Measurements from ENCODE around the gene C10orf95. TPM values are rescaled to one million over a fixed set of nuclear protein-coding genes. Genes with fewer than 3 reads are reported as not detected.
A peak's percentile ranks its signal among the peaks of the same experiment; 100 is the strongest.

C10orf95 gene
- total RNA-seq, 1 donor = not detected

DNA sequence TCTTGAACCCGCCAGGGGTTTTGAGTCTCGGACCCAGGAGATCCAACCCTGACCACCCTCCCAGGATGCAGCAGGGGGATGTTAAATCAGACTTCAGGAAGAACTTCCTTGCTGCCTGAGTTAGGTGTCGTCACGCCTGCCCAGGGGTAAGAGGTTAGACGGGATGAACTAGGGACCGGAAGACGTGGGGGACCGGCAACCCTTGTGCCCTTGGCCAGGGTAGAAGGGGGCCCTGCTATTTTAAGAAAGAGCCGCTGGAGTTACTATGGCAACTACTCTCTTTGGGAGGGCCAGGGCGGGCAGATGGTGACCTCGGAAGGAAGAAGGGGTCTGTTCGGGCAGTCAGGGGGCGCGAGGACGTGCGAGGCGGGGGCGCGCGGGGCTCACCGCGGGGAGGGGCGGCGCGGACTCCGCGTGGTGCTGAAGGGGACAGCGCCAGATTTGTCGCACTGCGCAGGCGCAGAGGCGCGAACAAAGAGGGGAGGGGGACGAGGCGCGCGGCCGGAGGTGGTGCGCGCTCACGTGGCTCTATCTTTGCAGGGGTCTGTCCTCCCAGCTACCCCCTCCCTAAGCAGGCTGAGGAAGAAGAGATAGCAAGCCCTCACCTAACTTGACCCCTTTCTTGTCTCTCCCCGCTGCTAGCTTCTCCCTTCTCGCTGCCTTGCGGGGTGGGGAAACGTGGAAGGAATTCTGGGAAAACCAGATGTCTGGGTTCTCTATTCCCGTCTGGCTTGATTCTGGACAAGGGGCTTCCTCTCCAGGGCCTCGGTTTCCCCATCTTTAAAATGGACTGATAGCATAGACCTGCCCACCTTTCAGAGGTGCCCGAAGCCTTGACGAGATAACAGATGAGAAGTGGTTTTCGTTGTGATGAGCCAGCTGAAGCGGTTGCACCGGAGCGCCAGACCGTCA lies 31.8 kb downstream of the C10orf95 start:
- Histone ChIP-seq H3K4me2 (ENCODE audit: insufficient read depth, low read length) (peak overlapping the region; percentile 89), H3K27ac (ENCODE audit: low read depth, low read length) (no peak overlapping the region), H3K36me3 (ENCODE audit: insufficient read depth, low read length) (peaks cover 10% of the 10 kb centered on the region), H3K79me2 (ENCODE audit: insufficient read depth, low read length) (peaks cover 8% of the 10 kb centered on the region), H3K4me3 (ENCODE audit: insufficient read depth, low read length) (peak overlapping the region; percentile 78), H2AFZ (ENCODE audit: low read length) (peak overlapping the region; percentile 6), H3K27me3 (ENCODE audit: insufficient read depth, low read length) (peaks cover 26% of the 10 kb centered on the region), H3K4me1 (ENCODE audit: insufficient read depth, low read length) (peaks cover 20% of the 10 kb centered on the region), H4K20me1 (ENCODE audit: insufficient read depth, low read length) (peaks cover 5% of the 10 kb centered on the region), H3K9me3 (ENCODE audit: low read depth, low read length) (no peaks in the 10 kb centered on the region)
- TF ChIP-seq CTCF (IDR thresholded peaks at IDR 0.05; ENCODE audit: extremely low read depth, low read depth, low read length) = no peak
- peak; percentile 94 for DNase-seq (ENCODE audit: insufficient read length, low spot score, missing footprints)

- Histone ChIP-seq H3K79me2 (ENCODE audit: insufficient read depth, low read length) (peaks cover 8% of the 10 kb centered on the region), H3K9me3 (ENCODE audit: low read depth, low read length) (no peaks in the 10 kb centered on the region), H3K4me3 (ENCODE audit: insufficient read depth, low read length) (peak within 1 kb of the TSS; percentile 78), H4K20me1 (ENCODE audit: insufficient read depth, low read length) (peaks cover 5% of the 10 kb centered on the region), H3K27ac (ENCODE audit: low read depth, low read length) (no peak within 1 kb of the TSS), H3K4me1 (ENCODE audit: insufficient read depth, low read length) (peaks cover 20% of the 10 kb centered on the region), H3K4me2 (ENCODE audit: insufficient read depth, low read length) (peak within 1 kb of the TSS; percentile 89), H3K36me3 (ENCODE audit: insufficient read depth, low read length) (peaks cover 8% of the 10 kb centered on the region), H2AFZ (ENCODE audit: low read length) (no peak within 1 kb of the TSS), H3K27me3 (ENCODE audit: insufficient read depth, low read length) (peaks cover 28% of the 10 kb centered on the region)
- peak; percentile 43 for DNase-seq (ENCODE audit: insufficient read length, low spot score, missing footprints)
- no peak for TF ChIP-seq CTCF (IDR thresholded peaks at IDR 0.05; ENCODE audit: extremely low read depth, low read depth, low read length)
Observed at GRCh38 chr10:102418622-102419268, 32.6 kb downstream of the C10orf95 start, which contains the start of gene PSD. Gene PSD (minus strand): TSS chr10:102418785. CDS start chr10:102417038, 1,747 bp downstream.

GRCh38 chr10:102416695-102417094 lies 34.6 kb downstream of the C10orf95 start:
- H3K36me3 ChIP-seq (ENCODE audit: insufficient read depth, low read length) = no peaks in the 10 kb centered on the region
- no peak overlapping the region for H3K27ac ChIP-seq (ENCODE audit: low read depth, low read length)
- H3K9me3 ChIP-seq (ENCODE audit: low read depth, low read length) = no peaks in the 10 kb centered on the region
- H3K79me2 ChIP-seq (ENCODE audit: insufficient read depth, low read length) = peaks cover 4% of the 10 kb centered on the region
- no peak overlapping the region for H3K4me2 ChIP-seq (ENCODE audit: insufficient read depth, low read length)
- DNase-seq (ENCODE audit: insufficient read length, low spot score, missing footprints) = peak; percentile 65
- H3K4me1 ChIP-seq (ENCODE audit: insufficient read depth, low read length) = peaks cover 14% of the 10 kb centered on the region
- no peak for TF ChIP-seq CTCF (IDR thresholded peaks at IDR 0.05; ENCODE audit: extremely low read depth, low read depth, low read length)
- H3K27me3 ChIP-seq (ENCODE audit: insufficient read depth, low read length) = peaks cover 44% of the 10 kb centered on the region
- H2AFZ ChIP-seq (ENCODE audit: low read length) = no peak overlapping the region
- H3K4me3 ChIP-seq (ENCODE audit: insufficient read depth, low read length) = no peak overlapping the region
- no peaks in the 10 kb centered on the region for H4K20me1 ChIP-seq (ENCODE audit: insufficient read depth, low read length)

DNA sequence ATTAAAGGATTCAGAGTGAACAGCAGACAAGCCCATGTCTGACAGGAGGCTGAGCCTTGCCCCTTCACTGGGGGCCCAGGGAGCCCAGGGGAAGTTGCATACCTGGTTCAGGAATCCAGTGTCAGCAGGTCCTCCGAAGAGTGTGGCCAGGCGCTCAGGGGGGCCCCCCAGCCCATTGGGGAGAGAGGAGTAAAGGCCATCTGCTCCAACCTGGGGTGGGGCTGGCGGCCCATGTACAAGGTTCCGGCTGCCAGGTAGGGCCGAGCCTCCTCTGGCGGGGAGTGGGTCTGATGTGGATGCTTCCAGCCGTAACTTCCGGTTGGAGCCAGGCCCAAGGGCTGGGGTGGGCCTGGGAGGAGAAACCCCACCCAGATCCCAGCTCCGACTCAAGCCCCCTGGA lies 35.1 kb downstream of the C10orf95 start:
- Histone ChIP-seq H3K27me3 (ENCODE audit: insufficient read depth, low read length) (peaks cover 48% of the 10 kb centered on the region), H3K4me1 (ENCODE audit: insufficient read depth, low read length) (peaks cover 13% of the 10 kb centered on the region), H3K79me2 (ENCODE audit: insufficient read depth, low read length) (no peaks in the 10 kb centered on the region), H3K4me3 (ENCODE audit: insufficient read depth, low read length) (no peak overlapping the region), H3K27ac (ENCODE audit: low read depth, low read length) (no peak overlapping the region), H3K9me3 (ENCODE audit: low read depth, low read length) (no peaks in the 10 kb centered on the region), H3K36me3 (ENCODE audit: insufficient read depth, low read length) (no peaks in the 10 kb centered on the region), H4K20me1 (ENCODE audit: insufficient read depth, low read length) (no peaks in the 10 kb centered on the region), H2AFZ (ENCODE audit: low read length) (no peak overlapping the region), H3K4me2 (ENCODE audit: insufficient read depth, low read length) (no peak overlapping the region)
- no peak for TF ChIP-seq CTCF (IDR thresholded peaks at IDR 0.05; ENCODE audit: extremely low read depth, low read depth, low read length)
- DNase-seq (ENCODE audit: insufficient read length, low spot score, missing footprints) = no peak
